ENCODE measurements around the gene ERBB4. TPM values are rescaled to one million over a fixed set of nuclear protein-coding genes. Genes with fewer than 3 reads are reported as not detected.

ERBB4 gene
- total and polyA plus RNA-seq, 2 of the 8 experiments (the other 6 are each of a cell fraction or from before 2014, with no cell fraction given): 0.34 to 1.3 TPM

DNA sequence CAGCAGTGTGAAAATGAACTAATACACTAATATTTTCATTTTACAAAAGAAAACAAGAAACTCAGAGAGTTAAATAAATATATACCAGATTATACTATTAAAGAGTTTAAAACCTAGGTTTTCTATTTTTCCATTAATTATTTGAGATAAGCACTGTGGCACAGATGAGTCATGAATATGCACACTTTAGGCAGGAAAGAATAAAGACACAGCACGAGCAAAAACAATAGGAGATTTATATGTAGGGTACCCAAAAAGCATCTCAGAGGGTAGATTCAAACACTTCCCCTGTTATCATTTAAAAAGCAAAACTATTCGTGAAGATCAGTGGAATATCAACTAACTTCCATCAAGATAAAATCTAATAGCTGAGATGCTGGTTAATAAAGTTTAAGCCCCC lies 430.6 kb downstream of the ERBB4 start:
- H3K14ac ChIP-seq (ENCODE audit: insufficient read length): no peak overlapping the region
- no peak overlapping the region for H3K56ac ChIP-seq (replicated peaks; ENCODE audit: insufficient read length, low read depth, low read length)
- H3K9ac ChIP-seq (replicated peaks in 1 of 4; ENCODE audit: extremely low read depth in 1 of 4, low read depth in 3 of 4, low read length in 3 of 4): no peak overlapping the region
- no peaks in the 10 kb centered on the region for H3K79me1 ChIP-seq (ENCODE audit: low read depth, low read length)
- no peaks in the 10 kb centered on the region for H3K27me3 ChIP-seq (replicated peaks in 1 of 4; ENCODE audit: control insufficient read depth in 3 of 4, extremely low read depth in 1 of 4, insufficient read depth in 3 of 4, low read length in 3 of 4)
- H3K4me2 ChIP-seq (ENCODE audit: insufficient read depth in 1 of 2, low read depth in 2 of 2, low read length in 2 of 2): no peak overlapping the region
- WGBS, 2 experiments (ENCODE audit: extremely low coverage in 1 of 2, insufficient coverage in 1 of 2, insufficient read length in 1 of 2, insufficient replicate concordance in 2 of 2, low coverage in 1 of 2, low lambda C conversion rate in 2 of 2, missing lambda C conversion rate in 1 of 2): 79% methylated on average over 2 of the region's 2 CpGs; no CpG with 5 or more reads in 1 of the 2 experiments
- no peak for DNase-seq (ENCODE audit: low read depth in 1 of 2, low spot score in 2 of 2)
- no peak overlapping the region for H4K91ac ChIP-seq (replicated peaks; ENCODE audit: insufficient read length, low read length)
- H3K27ac ChIP-seq (ENCODE audit: low read depth, low read length): no peak overlapping the region
- no peak overlapping the region for H3K23ac ChIP-seq (ENCODE audit: insufficient read length)
- ChIA-PET CTCF (ENCODE audit: partially characterized antibody) (interaction anchor here (3.1 kb wide), 1 partner anchor 38 kb away, joined by 8 read pairs; no protein-coding TSS in a partner anchor), POLR2A (ENCODE audit: partially characterized antibody) (no interaction called here)
- no peak overlapping the region for H2BK120ac ChIP-seq (replicated peaks; ENCODE audit: low read depth, low read length)
- H2BK20ac ChIP-seq (ENCODE audit: low read length): no peak overlapping the region
- H2BK12ac ChIP-seq (ENCODE audit: low read depth, low read length): no peak overlapping the region
- no peak overlapping the region for H4K5ac ChIP-seq (ENCODE audit: insufficient read length, low read depth, low read length)
- peaks cover 0 to 15% (median 9%) of the 10 kb centered on the region in 4 experiments; a peak in 3 of 7 replicates for H3K4me1 ChIP-seq (replicated peaks in 1 of 4; ENCODE audit: control insufficient read depth in 3 of 4, insufficient read depth in 4 of 4, low read length in 3 of 4)
- no peak overlapping the region for H4K8ac ChIP-seq (ENCODE audit: extremely low read depth, insufficient read depth, low read length)
- H3K23me2 ChIP-seq (ENCODE audit: low read depth, low read length): no peaks in the 10 kb centered on the region
- peaks cover 11 to 17% of the 10 kb centered on the region in 2 experiments for H3K9me3 ChIP-seq (ENCODE audit: insufficient read depth in 2 of 2, low read depth in 1 of 2, low read length in 1 of 2)
- H3K4me3 ChIP-seq (ENCODE audit: extremely low read depth in 1 of 4, insufficient read depth in 2 of 4, low read depth in 3 of 4, low read length in 4 of 4): no peak overlapping the region
- H4K20me1 ChIP-seq (replicated peaks in 1 of 2; ENCODE audit: control insufficient read depth in 1 of 2, insufficient read depth in 2 of 2, low read length in 2 of 2): no peaks in the 10 kb centered on the region
- no peak overlapping the region for H3K18ac ChIP-seq (ENCODE audit: extremely low read depth, low read length)
- no peak overlapping the region for H3K4ac ChIP-seq (replicated peaks; ENCODE audit: insufficient read length, low read depth, low read length)
- no peak overlapping the region for H2BK5ac ChIP-seq (ENCODE audit: low read depth, low read length)
- H2AFZ ChIP-seq (ENCODE audit: low read length): no peak overlapping the region
- no peak overlapping the region for H2BK15ac ChIP-seq (ENCODE audit: low read length)
- H3K79me2 ChIP-seq (ENCODE audit: control insufficient read depth in 1 of 2, insufficient read depth in 2 of 2, low read length in 2 of 2): no peaks in the 10 kb centered on the region
- no peaks in the 10 kb centered on the region for H3K36me3 ChIP-seq (ENCODE audit: control insufficient read depth in 2 of 4, insufficient read depth in 4 of 4, low read length in 3 of 4)
- H2AK5ac ChIP-seq (ENCODE audit: low read depth, low read length): no peak overlapping the region
- FAIRE-seq: no peak
- no peak for TF ChIP-seq POU5F1 (IDR thresholded peaks at IDR 0.05; ENCODE audit: low read depth, low read length)
- no peak for TF ChIP-seq KDM5A (IDR thresholded peaks at IDR 0.05; ENCODE audit: low read length)
- no peak for TF ChIP-seq YY1 (IDR thresholded peaks at IDR 0.05; ENCODE audit: low read depth, low read length)
- no peak for TF ChIP-seq SIN3A (conservative IDR thresholded peaks at IDR 0.05 in 1 of 2, IDR thresholded peaks at IDR 0.05 in 1 of 2; ENCODE audit: low read depth in 1 of 2, low read length in 2 of 2)
- TF ChIP-seq RXRA (IDR thresholded peaks at IDR 0.05; ENCODE audit: insufficient read depth, low read depth, low read length): no peak
- no peak for TF ChIP-seq RAD21 (IDR thresholded peaks at IDR 0.05 in 1 of 2, conservative IDR thresholded peaks at IDR 0.05 in 1 of 2; ENCODE audit: low read depth in 2 of 2, low read length in 2 of 2)
- TF ChIP-seq RFX5 (IDR thresholded peaks at IDR 0.05; ENCODE audit: borderline replicate concordance, low read depth, low read length): no peak
- TF ChIP-seq MAFK (IDR thresholded peaks at IDR 0.05; ENCODE audit: low read depth, low read length): no peak
- TF ChIP-seq EZH2 (IDR thresholded peaks at IDR 0.05; ENCODE audit: low read depth, low read length, severe bottlenecking): no peak
- TF ChIP-seq BCL11A (IDR thresholded peaks at IDR 0.05; ENCODE audit: low read depth in 2 of 2, low read length in 2 of 2): no peak
- no peak for TF ChIP-seq SRF (IDR thresholded peaks at IDR 0.05; ENCODE audit: low read depth, low read length)
- TF ChIP-seq RBBP5 (IDR thresholded peaks at IDR 0.05; ENCODE audit: borderline replicate concordance, low read depth, low read length): no peak
- no peak for TF ChIP-seq CHD2 (IDR thresholded peaks at IDR 0.05; ENCODE audit: low read length)
- TF ChIP-seq BRCA1 (IDR thresholded peaks at IDR 0.05; ENCODE audit: low read depth, low read length): no peak
- TF ChIP-seq KDM1A (IDR thresholded peaks at IDR 0.05; ENCODE audit: borderline replicate concordance, low read length): no peak
